GM11168 (cell line): Measurements from ENCODE around the gene PTPRD.

Source experiments
- in situ Hi-C: fragments of 300-500 bp; cut with MboI; formaldehyde crosslinking; loops from one replicate; pipeline ENCODE4 v1.12.0; 2022; ENCODE audit warnings: low sequenced_read_pairs; ENCODE audit not compliant: unreplicated experiment

Gene PTPRD

GRCh38 chr9:8779478-8779877 lies 1833.3 kb downstream of the PTPRD start:
- in situ Hi-C loops: no loop called here

- in situ Hi-C loops: no loop called here
These were observed 1834.4 kb downstream of the PTPRD start for GRCh38 chr9:8778356-8778755.

- in situ Hi-C loops: no loop called here
These were observed 1840.5 kb downstream of the PTPRD start for GRCh38 chr9:8772302-8772701.

GRCh38 chr9:8769153-8769552 lies 1843.6 kb downstream of the PTPRD start:
- in situ Hi-C loops: no loop called here

- in situ Hi-C loops: no loop called here
These were observed 1846.7 kb downstream of the PTPRD start for GRCh38 chr9:8766096-8766495.

- in situ Hi-C loops: no loop called here
These were observed 1848.8 kb downstream of the PTPRD start for GRCh38 chr9:8764051-8764450.

GRCh38 chr9:8762479-8763085 lies 1850.2 kb downstream of the PTPRD start:
- in situ Hi-C loops: no loop called here

DNA sequence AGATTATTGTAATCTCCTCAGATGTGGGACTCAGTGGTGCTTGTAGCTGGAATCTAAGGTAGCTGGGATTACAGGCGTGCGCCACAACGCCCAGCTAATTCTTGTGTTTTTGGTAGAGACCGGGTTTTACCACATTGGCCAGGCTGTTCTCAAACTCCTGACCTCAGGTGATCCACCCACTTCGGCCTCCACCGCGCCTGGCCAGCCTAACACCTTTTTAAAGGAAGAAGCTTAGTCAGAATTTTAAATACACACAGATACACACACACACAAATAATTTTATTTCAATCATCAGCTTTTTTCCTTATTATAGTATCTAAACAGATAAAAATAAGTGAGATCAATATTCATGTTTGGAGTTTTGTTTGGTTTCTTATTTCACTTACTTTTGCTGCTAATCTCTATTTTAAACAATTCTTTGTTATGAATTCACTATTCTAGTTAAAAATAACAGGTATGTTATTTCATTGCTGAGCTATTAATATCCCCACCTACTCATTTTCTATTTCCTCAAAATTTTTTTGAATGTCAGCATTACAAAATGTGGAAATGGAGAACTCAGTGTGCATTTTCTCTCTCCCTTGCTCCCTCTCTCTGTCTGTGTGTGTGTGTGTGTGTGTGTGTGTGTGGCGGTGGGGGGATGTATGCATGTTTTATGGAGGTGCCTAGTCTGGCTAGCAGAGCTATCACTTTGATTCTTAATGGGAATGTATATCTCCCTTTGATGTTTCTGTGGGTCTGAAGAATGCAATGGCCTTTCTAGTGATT lies 1852.6 kb downstream of the PTPRD start:
- in situ Hi-C loops: no loop called here

GRCh38 chr9:8757881-8758280 lies 1854.9 kb downstream of the PTPRD start:
- in situ Hi-C loops: no loop called here

DNA sequence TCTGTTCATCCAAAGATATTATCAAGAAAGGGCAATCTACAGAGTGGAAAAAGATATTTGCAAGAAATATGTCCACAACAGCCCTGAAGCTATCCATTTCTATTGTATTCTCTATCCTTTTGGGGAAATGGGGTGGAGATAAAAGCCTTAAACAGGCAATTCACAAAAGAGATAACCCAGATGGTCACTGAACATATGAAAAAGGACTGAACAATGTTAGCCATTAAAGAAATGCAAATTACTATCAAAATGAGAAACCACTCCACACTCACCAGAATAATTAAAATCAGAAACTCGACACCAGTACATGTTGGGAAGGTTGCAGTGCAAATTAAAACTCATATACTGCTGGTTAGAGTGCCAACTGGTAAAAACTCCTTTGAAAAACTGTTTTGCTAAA lies 1858.1 kb downstream of the PTPRD start:
- in situ Hi-C loops: no loop called here

DNA sequence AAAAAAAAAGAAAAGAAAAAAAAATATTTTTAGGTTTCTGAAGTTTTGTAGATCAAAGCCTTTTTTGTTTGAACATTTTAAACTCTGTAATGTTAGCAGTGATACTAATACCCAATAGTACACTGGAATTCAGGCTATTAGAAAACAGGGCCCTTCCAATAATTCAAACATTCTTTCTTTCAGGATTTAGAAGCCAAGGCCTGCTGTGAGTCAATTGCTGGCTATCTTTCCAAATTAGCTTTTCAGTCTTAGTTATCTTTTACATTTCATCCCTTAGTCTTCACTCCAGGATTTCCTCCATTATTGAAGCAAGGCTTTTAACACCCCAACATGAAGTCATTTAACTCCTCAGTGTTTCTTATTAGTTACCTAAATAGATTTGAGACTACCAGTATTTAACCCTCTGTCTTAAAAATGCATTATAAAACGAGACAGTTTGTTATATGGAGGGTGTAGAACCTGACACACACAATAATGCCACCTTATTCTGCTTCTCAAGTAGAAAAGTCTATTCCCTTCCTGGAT lies 1861.3 kb downstream of the PTPRD start:
- in situ Hi-C loops: no loop called here

- in situ Hi-C loops: no loop called here
These were observed 1862.2 kb downstream of the PTPRD start for GRCh38 chr9:8750639-8751051.

DNA sequence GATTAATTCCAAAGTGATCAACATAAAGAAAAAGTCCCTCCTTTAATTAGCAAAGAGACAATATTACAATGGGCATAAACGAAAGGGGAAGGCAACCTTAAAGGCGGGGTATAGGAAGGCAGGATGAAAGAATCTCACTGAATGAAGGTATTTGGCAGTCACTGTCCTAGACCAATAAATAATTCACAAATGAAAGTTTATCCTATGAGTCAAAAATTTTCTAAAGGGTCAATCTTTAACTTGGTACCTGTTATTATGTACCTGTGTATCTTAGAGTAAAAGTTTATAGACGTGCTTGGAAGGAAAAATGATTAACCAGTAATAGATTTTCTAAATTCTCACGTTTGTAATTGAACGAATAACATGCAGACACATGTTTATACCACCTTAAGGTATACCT lies 1867.5 kb downstream of the PTPRD start:
- in situ Hi-C loops: no loop called here

DNA sequence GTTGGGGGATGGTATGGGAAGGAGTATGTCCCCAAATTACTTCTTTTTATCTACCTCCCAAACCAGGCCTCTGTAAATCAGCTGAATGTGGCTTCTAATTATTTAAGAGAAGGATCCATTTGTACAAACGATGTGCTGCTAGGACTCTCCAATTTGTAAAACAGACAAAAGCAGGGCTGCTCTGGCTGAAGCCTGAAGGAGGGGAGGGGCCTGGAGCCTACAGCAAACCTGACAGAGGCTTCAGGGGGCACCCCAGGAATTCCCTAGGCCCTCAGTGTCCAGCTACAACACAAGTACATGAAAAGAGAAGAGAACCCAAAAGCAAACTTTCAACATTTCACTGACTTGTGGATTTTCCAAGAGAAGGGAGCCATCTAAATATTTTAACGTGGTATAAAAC lies 1873.9 kb downstream of the PTPRD start:
- in situ Hi-C loops: no loop called here

- in situ Hi-C loops: no loop called here
These were observed 1876.0 kb downstream of the PTPRD start for GRCh38 chr9:8736805-8737204.

- in situ Hi-C loops: no loop called here
These were observed 1878.0 kb downstream of the PTPRD start for GRCh38 chr9:8734760-8735159.

DNA sequence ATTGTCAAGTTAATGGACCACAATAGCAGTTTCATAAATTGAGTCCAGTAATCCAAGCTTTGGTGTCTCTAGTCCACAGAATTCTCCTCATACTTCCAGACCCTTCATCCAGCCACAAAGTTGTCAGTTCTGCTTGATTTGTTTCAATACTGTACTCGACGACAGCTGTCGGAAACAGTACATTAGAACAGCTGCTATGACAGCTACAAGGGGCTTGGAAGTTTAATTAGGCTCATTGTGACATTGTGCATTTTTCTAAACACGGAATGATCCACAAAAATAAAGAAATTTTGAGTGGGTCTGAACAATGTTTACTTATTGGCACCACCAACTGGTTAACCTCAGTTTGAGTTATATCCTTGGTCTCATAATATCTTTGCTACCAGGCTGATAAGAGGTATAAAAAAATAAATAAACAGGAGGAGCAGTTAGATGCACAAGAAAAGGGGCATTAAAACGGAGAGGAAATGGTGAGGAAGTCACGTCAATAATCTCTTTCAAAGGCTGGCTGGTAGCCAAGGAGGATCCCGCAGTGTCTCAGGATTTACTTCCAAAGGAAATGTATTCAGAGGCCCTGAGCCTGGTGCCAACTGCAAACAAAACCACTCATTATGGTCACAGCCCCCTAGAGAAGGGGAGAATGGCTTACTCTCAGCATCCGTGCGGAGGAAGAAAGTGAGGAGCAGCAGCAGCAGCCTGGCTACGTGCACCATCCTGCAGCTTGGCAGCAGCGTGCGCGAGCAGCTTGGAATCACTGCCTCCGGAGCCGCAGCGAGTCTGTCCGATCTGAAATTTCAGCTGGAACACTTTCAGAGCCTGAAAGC lies 1879.5 kb downstream of the PTPRD start:
- in situ Hi-C loops: no loop called here

DNA sequence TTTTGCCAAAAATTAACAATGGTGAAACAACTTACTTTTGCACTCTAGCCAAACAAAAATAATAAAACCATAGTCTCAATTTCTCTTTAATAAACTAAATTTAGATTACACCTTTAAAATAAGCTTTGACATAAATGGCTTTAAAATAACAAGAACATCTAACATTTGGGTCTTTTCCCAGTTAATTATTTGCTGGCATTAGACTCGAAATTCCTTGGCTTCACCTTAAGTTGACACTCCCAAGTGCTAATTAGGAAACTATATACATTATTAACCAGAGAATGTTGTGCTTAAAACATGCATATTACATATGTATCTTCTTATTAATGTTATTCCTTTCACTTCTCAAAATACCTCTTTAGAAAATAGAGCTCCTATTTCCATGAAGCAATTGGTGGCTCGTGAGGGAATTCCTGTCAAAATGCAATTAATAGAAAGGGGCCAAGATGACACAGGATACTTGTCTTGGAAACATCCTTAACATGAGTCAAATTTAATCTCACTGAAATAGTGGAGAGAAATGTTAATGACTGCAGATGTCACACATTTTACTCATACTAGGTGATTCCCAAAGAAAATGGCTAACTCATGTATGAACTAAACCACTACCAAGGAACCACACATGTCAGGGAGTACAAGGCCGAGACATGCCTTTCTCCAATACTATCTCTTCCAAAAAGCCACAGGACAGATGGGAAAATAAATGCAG lies 1880.3 kb downstream of the PTPRD start:
- in situ Hi-C loops: no loop called here

- in situ Hi-C loops: no loop called here
These were observed 1882.2 kb downstream of the PTPRD start for GRCh38 chr9:8730618-8731017.

DNA sequence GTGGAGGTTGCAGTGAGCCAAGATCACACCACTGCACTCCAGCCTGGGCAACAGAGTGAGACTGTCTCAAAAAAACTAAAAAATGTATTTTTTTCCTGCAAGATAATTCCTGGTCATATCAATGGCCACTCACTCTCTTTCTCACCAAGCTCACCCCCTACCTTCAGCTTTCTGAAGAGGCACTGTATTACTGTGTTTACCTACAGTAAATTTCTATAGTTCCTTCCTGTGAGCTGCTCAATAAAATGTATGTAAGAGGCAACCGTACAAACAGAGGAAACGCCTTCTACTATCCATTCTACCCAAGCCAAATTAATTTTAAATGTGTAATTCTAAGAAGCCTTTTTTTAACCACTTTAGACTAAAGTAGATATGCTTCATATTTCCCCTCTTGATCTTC lies 1883.9 kb downstream of the PTPRD start:
- in situ Hi-C loops: no loop called here
